Measurements from ENCODE around the gene POLG2.

DNA sequence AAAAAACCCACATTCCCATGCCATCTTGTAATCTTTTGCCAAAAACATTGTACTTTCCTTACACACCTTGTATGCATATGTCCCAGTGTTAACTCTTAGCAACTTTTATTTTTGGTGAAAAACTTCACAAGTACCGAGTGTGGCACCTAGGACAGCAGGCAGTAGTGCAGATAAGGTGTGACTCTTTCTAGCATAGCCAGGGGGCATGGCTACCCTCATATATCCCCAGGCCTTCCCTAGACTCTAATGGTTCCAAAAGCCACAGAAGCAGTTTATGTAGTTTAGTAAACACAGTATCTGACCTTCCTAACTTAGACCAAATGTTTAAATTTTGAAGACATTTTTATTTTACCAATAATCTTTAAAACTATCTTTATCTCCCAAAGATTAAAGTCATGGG lies 68.4 kb downstream of the POLG2 start:
- no peak for TF ChIP-seq SIN3A (conservative IDR thresholded peaks at IDR 0.05 in 1 of 2, IDR thresholded peaks at IDR 0.05 in 1 of 2; ENCODE audit: low read depth in 1 of 2, low read length in 2 of 2)
- TF ChIP-seq, protein P1, sequence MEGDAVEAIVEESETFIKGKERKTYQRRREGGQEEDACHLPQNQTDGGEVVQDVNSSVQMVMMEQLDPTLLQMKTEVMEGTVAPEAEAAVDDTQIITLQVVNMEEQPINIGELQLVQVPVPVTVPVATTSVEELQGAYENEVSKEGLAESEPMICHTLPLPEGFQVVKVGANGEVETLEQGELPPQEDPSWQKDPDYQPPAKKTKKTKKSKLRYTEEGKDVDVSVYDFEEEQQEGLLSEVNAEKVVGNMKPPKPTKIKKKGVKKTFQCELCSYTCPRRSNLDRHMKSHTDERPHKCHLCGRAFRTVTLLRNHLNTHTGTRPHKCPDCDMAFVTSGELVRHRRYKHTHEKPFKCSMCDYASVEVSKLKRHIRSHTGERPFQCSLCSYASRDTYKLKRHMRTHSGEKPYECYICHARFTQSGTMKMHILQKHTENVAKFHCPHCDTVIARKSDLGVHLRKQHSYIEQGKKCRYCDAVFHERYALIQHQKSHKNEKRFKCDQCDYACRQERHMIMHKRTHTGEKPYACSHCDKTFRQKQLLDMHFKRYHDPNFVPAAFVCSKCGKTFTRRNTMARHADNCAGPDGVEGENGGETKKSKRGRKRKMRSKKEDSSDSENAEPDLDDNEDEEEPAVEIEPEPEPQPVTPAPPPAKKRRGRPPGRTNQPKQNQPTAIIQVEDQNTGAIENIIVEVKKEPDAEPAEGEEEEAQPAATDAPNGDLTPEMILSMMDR (IDR thresholded peaks at IDR 0.05; ENCODE audit: control extremely low read depth in 1 of 3, insufficient read depth in 1 of 3, low read depth in 1 of 3, low read length in 3 of 3) = no peak
- no peak for TF ChIP-seq CEBPB (IDR thresholded peaks at IDR 0.05; ENCODE audit: low read depth, low read length)
- no peak for TF ChIP-seq TBP (IDR thresholded peaks at IDR 0.05; ENCODE audit: low read depth, low read length)
- TF ChIP-seq ZNF274 (IDR thresholded peaks at IDR 0.05; ENCODE audit: borderline replicate concordance, extremely low read depth, low read length) = no peak
- TF ChIP-seq ASH2L (IDR thresholded peaks at IDR 0.05; ENCODE audit: low read length) = no peak
- TF ChIP-seq KDM1A (IDR thresholded peaks at IDR 0.05; ENCODE audit: borderline replicate concordance, low read length) = no peak
- no peak for TF ChIP-seq EP300 (IDR thresholded peaks at IDR 0.05; ENCODE audit: borderline replicate concordance in 1 of 2, low read depth in 2 of 2, low read length in 2 of 2)
- TF ChIP-seq, protein P2, sequence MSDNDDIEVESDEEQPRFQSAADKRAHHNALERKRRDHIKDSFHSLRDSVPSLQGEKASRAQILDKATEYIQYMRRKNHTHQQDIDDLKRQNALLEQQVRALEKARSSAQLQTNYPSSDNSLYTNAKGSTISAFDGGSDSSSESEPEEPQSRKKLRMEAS (IDR thresholded peaks at IDR 0.05) = no peak
- no peak for TF ChIP-seq CHD1 (IDR thresholded peaks at IDR 0.05; ENCODE audit: low read depth, low read length)
- no peak for TF ChIP-seq GTF2F1 (IDR thresholded peaks at IDR 0.05; ENCODE audit: borderline replicate concordance, low read depth, low read length)
- TF ChIP-seq GABPA (IDR thresholded peaks at IDR 0.05; ENCODE audit: borderline replicate concordance, insufficient read depth, low read length) = no peak
- TF ChIP-seq, protein P3, sequence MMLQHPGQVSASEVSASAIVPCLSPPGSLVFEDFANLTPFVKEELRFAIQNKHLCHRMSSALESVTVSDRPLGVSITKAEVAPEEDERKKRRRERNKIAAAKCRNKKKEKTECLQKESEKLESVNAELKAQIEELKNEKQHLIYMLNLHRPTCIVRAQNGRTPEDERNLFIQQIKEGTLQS (IDR thresholded peaks at IDR 0.05; ENCODE audit: insufficient read depth, low read depth, low read length) = no peak
- no peak for TF ChIP-seq POLR2A (IDR thresholded peaks at IDR 0.05; ENCODE audit: control extremely low read depth in 1 of 2, low read depth in 2 of 2, low read length in 2 of 2)
